Measurements from ENCODE around the gene CCDC34. TPM values are rescaled to one million over a fixed set of nuclear protein-coding genes. Genes with fewer than 3 reads are reported as not detected.

CCDC34 gene
- polyA plus RNA-seq (2011; rRNA removed): 1.8 and 3.0 TPM in 2 replicates
- polyA minus RNA-seq (2011; rRNA and poly(A)+ RNA removed): 0.46 and 0.57 TPM in 2 replicates

- no peak for TF ChIP-seq CTCF (IDR thresholded peaks at IDR 0.05; ENCODE audit: insufficient read depth, low read depth, low read length)
- no peaks in the 10 kb centered on the region for H3K36me3 ChIP-seq (ENCODE audit: control insufficient read depth, insufficient read depth, low read length)
- POLR2A ChIA-PET: interaction anchor here (0.5 to 1.1 kb wide), 2 partner anchors 88 to 110 kb away, joined by 3 to 7 read pairs; partner anchors contain the start of gene LGR4
- peak within 1 kb of the TSS; percentile 62 for H3K4me3 ChIP-seq (ENCODE audit: low read depth, low read length)
- peak; percentile 47 for DNase-seq (ENCODE audit: low read depth)
- CTCF ChIA-PET: interaction anchor here (0.6 to 1.4 kb wide), 4 partner anchors 29 to 1181 kb away, joined by 3 to 8 read pairs (median 4); no protein-coding TSS in a partner anchor
- H3K27me3 ChIP-seq (ENCODE audit: control insufficient read depth, insufficient read depth, low read length): no peaks in the 10 kb centered on the region
Measured at GRCh38 chr11:27362749-27363575, at the start of gene CCDC34. CCDC34 (minus strand) TSS chr11:27363215; CDS start chr11:27363194, 21 bp downstream.

GRCh38 chr11:27412192-27412691 lies 49.2 kb upstream of the CCDC34 start:
- ChIA-PET CTCF (interaction anchor here (1.3 kb wide), 1 partner anchor 9 kb away, joined by 3 read pairs; no protein-coding TSS in a partner anchor), POLR2A (no interaction called here)
- DNase-seq (ENCODE audit: low read depth): no peak
- H3K27me3 ChIP-seq (ENCODE audit: control insufficient read depth, insufficient read depth, low read length): no peaks in the 10 kb centered on the region
- H3K4me3 ChIP-seq (ENCODE audit: low read depth, low read length): no peak overlapping the region
- H3K36me3 ChIP-seq (ENCODE audit: control insufficient read depth, insufficient read depth, low read length): no peaks in the 10 kb centered on the region
- no peak for TF ChIP-seq CTCF (IDR thresholded peaks at IDR 0.05; ENCODE audit: insufficient read depth, low read depth, low read length)

- CTCF ChIA-PET: interaction anchor here (1.3 kb wide), 1 partner anchor 10 kb away, joined by 3 read pairs; no protein-coding TSS in a partner anchor
- H3K4me3 ChIP-seq (ENCODE audit: low read depth, low read length): no peak overlapping the region
- DNase-seq (ENCODE audit: low read depth): no peak
- POLR2A ChIA-PET: no interaction called here
- TF ChIP-seq CTCF (IDR thresholded peaks at IDR 0.05; ENCODE audit: insufficient read depth, low read depth, low read length): no peak
- no peaks in the 10 kb centered on the region for H3K36me3 ChIP-seq (ENCODE audit: control insufficient read depth, insufficient read depth, low read length)
- no peaks in the 10 kb centered on the region for H3K27me3 ChIP-seq (ENCODE audit: control insufficient read depth, insufficient read depth, low read length)
Measured at GRCh38 chr11:27411328-27411727, 48.3 kb upstream of the CCDC34 start.

GRCh38 chr11:27410272-27410671 lies 47.3 kb upstream of the CCDC34 start:
- ChIA-PET POLR2A (no interaction called here), CTCF (no interaction called here)
- TF ChIP-seq CTCF (IDR thresholded peaks at IDR 0.05; ENCODE audit: insufficient read depth, low read depth, low read length): no peak
- DNase-seq (ENCODE audit: low read depth): no peak
- H3K4me3 ChIP-seq (ENCODE audit: low read depth, low read length): no peak overlapping the region
- no peaks in the 10 kb centered on the region for H3K27me3 ChIP-seq (ENCODE audit: control insufficient read depth, insufficient read depth, low read length)
- H3K36me3 ChIP-seq (ENCODE audit: control insufficient read depth, insufficient read depth, low read length): no peaks in the 10 kb centered on the region

GRCh38 chr11:27409742-27410141 lies 46.7 kb upstream of the CCDC34 start:
- H3K4me3 ChIP-seq (ENCODE audit: low read depth, low read length): no peak overlapping the region
- no peak for DNase-seq (ENCODE audit: low read depth)
- no peaks in the 10 kb centered on the region for H3K27me3 ChIP-seq (ENCODE audit: control insufficient read depth, insufficient read depth, low read length)
- no peak for TF ChIP-seq CTCF (IDR thresholded peaks at IDR 0.05; ENCODE audit: insufficient read depth, low read depth, low read length)
- H3K36me3 ChIP-seq (ENCODE audit: control insufficient read depth, insufficient read depth, low read length): no peaks in the 10 kb centered on the region
- ChIA-PET CTCF (no interaction called here), POLR2A (interaction anchor here (0.6 kb wide), 1 partner anchor 1054 kb away, joined by 4 read pairs; no protein-coding TSS in a partner anchor)
